GM21619 (cell line): ENCODE results near the gene ATP5F1C.

ENCODE experiments used
- ATAC-seq: cut with Tn5 transposase; IDR thresholded peaks from one replicate; pipeline ENCODE4 v1.9.1; 2021; ENCODE audit not compliant: unreplicated experiment

The ATP5F1C gene

GRCh38 chr10:7836571-7836970, 48.6 kb downstream of the ATP5F1C start:
- no peak for ATAC-seq

GRCh38 chr10:7846591-7846990, 58.6 kb downstream of the ATP5F1C start:
- no peak for ATAC-seq

GRCh38 chr10:7853226-7853842, 65.4 kb downstream of the ATP5F1C start:
- ATAC-seq = no peak

GRCh38 chr10:7853890-7854289, 65.9 kb downstream of the ATP5F1C start:
- no peak for ATAC-seq

GRCh38 chr10:7855205-7855604, 67.2 kb downstream of the ATP5F1C start:
- ATAC-seq = no peak

- no peak for ATAC-seq
These were observed 68.7 kb downstream of the ATP5F1C start for GRCh38 chr10:7856678-7857077.

- ATAC-seq = no peak
These were observed 69.3 kb downstream of the ATP5F1C start for GRCh38 chr10:7857262-7857661.
